RWPE1 (cell line): Measurements from ENCODE around the gene TMEM106C.

Source experiments
- CTCF ChIA-PET: fragments of 350-600 bp; sonication (Branson Sonifier 250); formaldehyde crosslinking; extraction: SDS; loops from one replicate; lab custom pipeline; 2021; lab: Yijun Ruan, JAX
- POLR2A ChIA-PET: fragments of 400-600 bp; formaldehyde crosslinking; extraction: SDS; loops from one replicate; lab custom pipeline; 2020; ENCODE audit warnings: antibody characterized with exemption; ENCODE audit not compliant: low non-redundant PET; lab: Yijun Ruan, JAX
- DNase-seq: peaks from one replicate; pipeline ENCODE4 v3.0.0; 2012; ENCODE audit warnings: low spot score
- H3K27ac ChIP-seq: fragments of 450-650 bp; 2 replicates; pipeline ENCODE4 v1.5.1; 2017
- TF ChIP-seq, protein P1 (sequence below): fragments of 450-650 bp; conservative IDR thresholded peaks from 2 replicates; pipeline ENCODE4 v1.5.1; 2017; ENCODE audit warnings: low read depth, mild to moderate bottlenecking

The TMEM106C gene

DNA sequence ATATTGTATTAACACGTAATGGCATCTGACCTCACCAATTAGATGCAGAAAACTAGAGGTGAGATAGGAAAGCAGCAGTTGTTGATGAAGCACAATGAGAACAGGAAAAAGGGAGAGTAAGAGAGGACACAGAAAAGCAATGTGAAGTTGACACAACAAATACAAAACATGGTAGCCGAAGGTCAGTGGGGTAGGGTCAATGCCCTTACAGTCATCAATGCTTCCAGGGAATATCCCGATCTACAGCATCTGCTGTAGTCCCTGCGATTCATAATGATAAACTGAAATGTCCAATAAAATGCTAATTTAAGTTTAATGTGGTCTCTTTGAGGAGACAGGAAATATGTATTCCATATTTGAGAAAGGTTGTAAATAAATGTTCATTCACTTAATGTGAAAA is 43.8 kb downstream of the TMEM106C start:
- ChIA-PET POLR2A (no interaction called here), CTCF (interaction anchor here (0.7 kb wide), 1 partner anchor 221 kb away, joined by 3 read pairs; no protein-coding TSS in a partner anchor)
- TF ChIP-seq, protein P1, sequence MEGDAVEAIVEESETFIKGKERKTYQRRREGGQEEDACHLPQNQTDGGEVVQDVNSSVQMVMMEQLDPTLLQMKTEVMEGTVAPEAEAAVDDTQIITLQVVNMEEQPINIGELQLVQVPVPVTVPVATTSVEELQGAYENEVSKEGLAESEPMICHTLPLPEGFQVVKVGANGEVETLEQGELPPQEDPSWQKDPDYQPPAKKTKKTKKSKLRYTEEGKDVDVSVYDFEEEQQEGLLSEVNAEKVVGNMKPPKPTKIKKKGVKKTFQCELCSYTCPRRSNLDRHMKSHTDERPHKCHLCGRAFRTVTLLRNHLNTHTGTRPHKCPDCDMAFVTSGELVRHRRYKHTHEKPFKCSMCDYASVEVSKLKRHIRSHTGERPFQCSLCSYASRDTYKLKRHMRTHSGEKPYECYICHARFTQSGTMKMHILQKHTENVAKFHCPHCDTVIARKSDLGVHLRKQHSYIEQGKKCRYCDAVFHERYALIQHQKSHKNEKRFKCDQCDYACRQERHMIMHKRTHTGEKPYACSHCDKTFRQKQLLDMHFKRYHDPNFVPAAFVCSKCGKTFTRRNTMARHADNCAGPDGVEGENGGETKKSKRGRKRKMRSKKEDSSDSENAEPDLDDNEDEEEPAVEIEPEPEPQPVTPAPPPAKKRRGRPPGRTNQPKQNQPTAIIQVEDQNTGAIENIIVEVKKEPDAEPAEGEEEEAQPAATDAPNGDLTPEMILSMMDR, result no peak
- no peak for DNase-seq
- no peak overlapping the region for H3K27ac ChIP-seq

DNA sequence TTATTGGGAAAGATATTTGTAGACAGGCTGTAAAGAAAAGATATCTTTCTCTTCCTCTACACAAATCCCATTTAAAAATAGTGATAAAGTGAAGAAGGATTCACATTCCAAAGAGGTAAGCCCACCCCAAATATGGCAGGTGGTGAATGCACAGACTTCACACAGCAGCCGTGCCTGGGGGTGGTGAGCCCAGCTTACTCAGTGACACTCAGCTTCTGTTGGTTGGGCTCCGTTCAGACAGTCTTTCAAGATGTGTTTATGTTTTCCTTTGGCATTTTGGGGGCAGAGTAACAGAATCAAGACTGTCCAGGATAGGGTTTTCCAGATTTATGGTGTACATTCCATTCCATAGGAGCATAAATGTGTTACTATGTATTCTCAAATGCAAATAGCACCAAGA is 45.0 kb downstream of the TMEM106C start:
- POLR2A ChIA-PET, result no interaction called here
- CTCF ChIA-PET, result interaction anchor here (0.6 kb wide), 1 partner anchor 78 kb away, joined by 3 read pairs; no protein-coding TSS in a partner anchor

DNA sequence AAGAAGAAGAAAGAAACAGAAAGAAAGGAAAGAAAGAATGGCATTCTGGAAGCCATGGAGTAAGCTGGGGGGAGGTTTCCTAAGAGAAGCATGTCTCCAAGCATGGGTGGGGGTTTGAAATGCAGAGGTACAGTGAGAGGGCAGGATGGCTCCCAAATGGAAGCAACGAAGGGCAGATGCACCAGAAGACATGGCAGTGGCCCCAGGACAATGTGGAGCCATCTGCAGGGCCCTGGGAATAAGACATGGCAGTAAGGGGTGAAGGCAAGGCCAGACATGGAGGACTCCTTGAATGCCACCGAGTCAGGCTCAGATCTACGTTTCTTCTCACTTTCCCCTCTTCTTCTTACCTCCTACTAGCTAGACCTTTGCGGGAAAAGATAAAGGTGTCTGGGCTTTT is 45.6 kb downstream of the TMEM106C start:
- ChIA-PET CTCF (no interaction called here), POLR2A (no interaction called here)
- H3K27ac ChIP-seq, result no peak overlapping the region
- no peak for DNase-seq
- TF ChIP-seq, protein P1, result no peak

More for the DNA sequence above, 45.0 kb downstream of the TMEM106C start:
- TF ChIP-seq, protein P1, result no peak
- DNase-seq, result no peak
- no peak overlapping the region for H3K27ac ChIP-seq

DNA sequence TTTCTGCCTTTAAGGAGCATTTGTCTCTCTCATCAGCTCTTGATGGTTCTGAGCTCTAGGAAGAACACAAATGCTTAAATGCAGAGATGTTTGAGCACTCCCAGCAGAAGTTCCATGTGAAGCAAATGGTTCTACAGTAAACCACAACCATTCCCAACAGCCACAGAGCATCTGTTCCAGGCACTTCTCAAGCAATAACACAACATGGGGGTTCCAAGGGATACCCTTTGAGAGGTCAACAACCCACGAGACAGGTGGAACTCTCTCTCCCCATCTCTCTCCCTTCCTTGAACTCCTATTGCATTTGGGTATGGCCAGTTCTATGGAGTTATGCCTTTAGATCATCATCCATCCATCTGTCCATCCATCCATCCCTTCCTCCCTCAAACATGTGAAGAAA is 46.1 kb downstream of the TMEM106C start:
- ChIA-PET CTCF (no interaction called here), POLR2A (no interaction called here)
- TF ChIP-seq, protein P1, result no peak
- no peak overlapping the region for H3K27ac ChIP-seq
- DNase-seq, result no peak

DNA sequence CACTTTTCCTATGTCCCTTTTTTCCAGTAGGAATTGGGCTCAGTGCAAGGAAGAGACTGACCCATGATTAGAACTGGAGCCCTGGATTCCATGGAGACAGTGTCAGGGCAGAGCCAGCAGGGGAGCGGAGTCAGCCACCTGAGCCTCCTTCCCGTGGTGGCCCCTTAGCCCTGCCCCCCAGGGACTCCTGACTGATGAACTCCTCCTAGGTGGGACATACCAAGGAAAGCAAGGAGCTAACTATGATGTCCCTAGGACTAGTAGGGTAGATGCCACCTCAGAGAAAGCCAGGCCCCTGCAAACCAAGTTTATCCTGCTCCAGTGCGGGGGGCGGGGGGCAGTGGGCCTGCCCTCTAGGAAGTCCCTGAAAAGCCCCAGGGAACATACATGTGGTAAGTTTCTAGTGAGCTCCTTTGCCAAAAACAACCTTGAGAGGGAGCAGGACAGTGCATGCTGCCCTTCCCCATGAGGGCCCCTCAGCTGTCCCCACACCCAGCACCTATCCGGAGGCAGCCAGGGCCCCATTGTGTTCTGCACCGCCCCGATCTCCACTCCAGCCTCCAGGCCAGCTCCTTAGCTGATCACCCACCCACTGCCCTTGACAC is 47.1 kb downstream of the TMEM106C start:
- no peak for DNase-seq
- ChIA-PET CTCF (interaction anchor here (0.5 to 0.8 kb wide), 4 partner anchors 9 to 1204 kb away, joined by 3 to 4 read pairs (median 3); no protein-coding TSS in a partner anchor), POLR2A (no interaction called here)
- TF ChIP-seq, protein P1, result no peak
- H3K27ac ChIP-seq, result no peak overlapping the region

DNA sequence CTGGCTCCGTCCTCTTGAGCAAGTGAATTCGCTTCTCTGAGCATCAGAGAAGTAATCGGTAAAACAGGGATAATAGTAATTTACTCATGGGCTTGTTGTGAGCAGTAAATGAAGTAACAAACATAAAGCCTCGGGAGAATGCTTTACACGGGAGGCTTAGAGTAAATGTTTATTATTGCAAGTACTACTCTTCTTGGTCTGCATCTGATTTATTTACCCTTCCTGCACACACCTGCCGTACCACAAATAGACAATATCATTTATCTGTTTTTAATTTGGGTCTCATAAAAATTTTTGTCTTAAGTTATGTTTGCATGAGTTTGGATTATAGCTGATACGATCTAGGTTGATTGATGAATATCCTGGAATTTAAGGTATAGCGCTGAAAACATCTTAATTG is 48.7 kb downstream of the TMEM106C start:
- ChIA-PET POLR2A (interaction anchor here (0.6 kb wide), 1 partner anchor 36 kb away, joined by 3 read pairs; no protein-coding TSS in a partner anchor), CTCF (interaction anchor here (0.7 kb wide), 1 partner anchor 58 kb away, joined by 3 read pairs; no protein-coding TSS in a partner anchor)
- TF ChIP-seq, protein P1, result no peak
- no peak for DNase-seq
- H3K27ac ChIP-seq, result no peak overlapping the region
